MM.1S (cell line): Measurements from ENCODE around the gene PLAAT4.
"Not testable (repeated sequence)": the region's sequence is repeated elsewhere in the genome, so short reads cannot be mapped to it uniquely, and the experiment has no call there.

ENCODE experiments used
- DNase-seq: peaks from one replicate; pipeline ENCODE4 v3.0.0-alpha.2; 2015
- H2AFZ ChIP-seq: fragments of 300-600 bp; sonication (generic); 2 replicates; pipeline ENCODE4 v1.6.0; 2016; ENCODE audit warnings: antibody characterized with exemption, low read length
- H3F3A ChIP-seq: fragments of 300-600 bp; sonication (generic); 2 replicates; pipeline ENCODE4 v1.6.1; 2016; ENCODE audit warnings: mild to moderate bottlenecking, antibody characterized with exemption, low read length, moderate library complexity, mixed read lengths; ENCODE audit not compliant: insufficient read depth
- H3K27ac ChIP-seq: fragments of 300-600 bp; sonication (generic); 2 replicates; pipeline ENCODE4 v1.5.1; 2016; ENCODE audit warnings: mild to moderate bottlenecking, low read length
- H3K27me3 ChIP-seq: fragments of 300-600 bp; sonication (generic); replicated peaks from 2 replicates; pipeline ENCODE4 v1.6.0; 2016; ENCODE audit warnings: low read length; ENCODE audit not compliant: insufficient read depth
- H3K36me3 ChIP-seq: fragments of 300-600 bp; sonication (generic); replicated peaks from 2 replicates; pipeline ENCODE4 v1.6.1; 2016; ENCODE audit warnings: mild to moderate bottlenecking, low read length, mixed read lengths; ENCODE audit not compliant: insufficient read depth
- H3K4me1 ChIP-seq: fragments of 300-600 bp; sonication (generic); 2 replicates; pipeline ENCODE4 v1.6.1; 2016; ENCODE audit warnings: low read length, mixed read lengths
- H3K4me2 ChIP-seq: fragments of 300-600 bp; sonication (generic); 2 replicates; pipeline ENCODE4 v1.6.0; 2016; ENCODE audit warnings: low read depth, low read length
- H3K4me3 ChIP-seq: fragments of 300-600 bp; sonication (generic); 2 replicates; pipeline ENCODE4 v1.5.1; 2016; ENCODE audit warnings: low read length, mixed read lengths
- H3K79me2 ChIP-seq: fragments of 300-600 bp; sonication (generic); 2 replicates; pipeline ENCODE4 v1.6.1; 2016; ENCODE audit warnings: mixed run types, low read length, mixed read lengths
- H3K9ac ChIP-seq: fragments of 300-600 bp; sonication (generic); 2 replicates; pipeline ENCODE4 v1.6.1; 2016; ENCODE audit warnings: low read length, mixed read lengths
- H3K9me2 ChIP-seq: fragments of 300-600 bp; sonication (generic); replicated peaks from 2 replicates; pipeline ENCODE4 v1.6.1; 2016; ENCODE audit warnings: mild to moderate bottlenecking, low read length, mixed read lengths; ENCODE audit not compliant: insufficient read depth
- H3K9me3 ChIP-seq: fragments of 300-600 bp; sonication (generic); replicated peaks from 2 replicates; pipeline ENCODE4 v1.6.1; 2016; ENCODE audit warnings: mild to moderate bottlenecking, low read length, mixed read lengths; ENCODE audit not compliant: insufficient read depth
- H4K20me1 ChIP-seq: fragments of 300-600 bp; sonication (generic); 2 replicates; pipeline ENCODE4 v1.6.1; 2016; ENCODE audit warnings: mild to moderate bottlenecking, low read length, moderate library complexity, mixed read lengths; ENCODE audit not compliant: insufficient read depth
- CTCF ChIP-seq: fragments of 300-600 bp; sonication (generic); IDR thresholded peaks from 2 replicates; pipeline ENCODE4 v1.5.1; 2016; ENCODE audit warnings: antibody characterized with exemption, low read length, mixed read lengths
- EZH2 ChIP-seq: fragments of 300-600 bp; sonication (generic); optimal IDR thresholded peaks from 2 replicates; pipeline ENCODE3; 2017; ENCODE audit warnings: low read depth, mild to moderate bottlenecking, antibody characterized with exemption, low read length, mixed read lengths
- EZH2phosphoT487 ChIP-seq: fragments of 300-600 bp; sonication (generic); IDR thresholded peaks from 2 replicates; pipeline ENCODE4 v1.6.1; 2018; ENCODE audit warnings: antibody characterized with exemption, low read length

Gene PLAAT4

GRCh38 chr11:63537293-63538101, 889 bp downstream of the PLAAT4 start:
- Histone ChIP-seq H3K27ac (peak overlapping the region; percentile 41; the same call in 1 of the 2 replicates), H3K4me2 (peak overlapping the region; percentile 89)

GRCh38 chr11:63542506-63542905, 5.9 kb downstream of the PLAAT4 start:
- H3K9me3 ChIP-seq, H2AFZ ChIP-seq, H4K20me1 ChIP-seq, H3K27me3 ChIP-seq, DNase-seq, H3K79me2 ChIP-seq, H3F3A ChIP-seq, H3K9me2 ChIP-seq, H3K36me3 ChIP-seq, H3K4me2 ChIP-seq, H3K27ac ChIP-seq, H3K4me3 ChIP-seq, H3K9ac ChIP-seq: not testable (repeated sequence)
- peaks cover 13% of the 10 kb centered on the region for H3K4me1 ChIP-seq

More at GRCh38 chr11:63537293-63538101, 889 bp downstream of the PLAAT4 start:
- Histone ChIP-seq H2AFZ (peak overlapping the region; percentile 77), H4K20me1 (no peaks in the 10 kb centered on the region), H3F3A (peaks cover 30% of the 10 kb centered on the region), H3K36me3 (no peaks in the 10 kb centered on the region), H3K9me3 (no peaks in the 10 kb centered on the region), H3K4me1 (peaks cover 29% of the 10 kb centered on the region), H3K4me3 (peak overlapping the region; percentile 52), H3K27me3 (no peaks in the 10 kb centered on the region), H3K9ac (peak overlapping the region; percentile 49; the same call in 1 of the 2 replicates), H3K9me2 (no peaks in the 10 kb centered on the region), H3K79me2 (no peaks in the 10 kb centered on the region)
- peak; percentile 13 for DNase-seq
- TF ChIP-seq EZH2phosphoT487 (no peak), CTCF (no peak), EZH2 (no peak)

- Histone ChIP-seq H3K4me3 (no peak overlapping the region), H3K9me3 (no peaks in the 10 kb centered on the region), H3F3A (no peaks in the 10 kb centered on the region), H3K79me2 (no peaks in the 10 kb centered on the region), H3K4me1 (peaks cover 11% of the 10 kb centered on the region), H2AFZ (no peak overlapping the region), H4K20me1 (no peaks in the 10 kb centered on the region), H3K27me3 (no peaks in the 10 kb centered on the region), H3K36me3 (no peaks in the 10 kb centered on the region), H3K9ac (no peak overlapping the region), H3K4me2 (no peak overlapping the region), H3K9me2 (no peaks in the 10 kb centered on the region), H3K27ac (no peak overlapping the region)
- no peak for DNase-seq
- TF ChIP-seq EZH2 (no peak), EZH2phosphoT487 (no peak), CTCF (no peak)
These were observed 7.1 kb downstream of the PLAAT4 start for GRCh38 chr11:63543711-63544110.

GRCh38 chr11:63547061-63547460, 10.5 kb downstream of the PLAAT4 start:
- no peaks in the 10 kb centered on the region for H3K9me3 ChIP-seq
- TF ChIP-seq CTCF = no peak
- no peak for TF ChIP-seq EZH2
- TF ChIP-seq EZH2phosphoT487 = no peak

More at GRCh38 chr11:63547061-63547460, 10.5 kb downstream of the PLAAT4 start:
- no peaks in the 10 kb centered on the region for H3K27me3 ChIP-seq
- H3K9ac ChIP-seq = no peak overlapping the region
- no peaks in the 10 kb centered on the region for H3K36me3 ChIP-seq
- peaks cover 11% of the 10 kb centered on the region for H3K4me1 ChIP-seq
- H3F3A ChIP-seq = no peaks in the 10 kb centered on the region
- H3K4me2 ChIP-seq = no peak overlapping the region
- DNase-seq = no peak
- no peaks in the 10 kb centered on the region for H4K20me1 ChIP-seq
- no peak overlapping the region for H3K27ac ChIP-seq
- no peak overlapping the region for H2AFZ ChIP-seq
- no peaks in the 10 kb centered on the region for H3K79me2 ChIP-seq
- H3K4me3 ChIP-seq = no peak overlapping the region
- no peaks in the 10 kb centered on the region for H3K9me2 ChIP-seq
